HepG2 (cell line): Measurements from ENCODE around the gene SYNJ2. TPM values are rescaled to one million over a fixed set of nuclear protein-coding genes. Genes with fewer than 3 reads are reported as not detected.

Experiments
- ARID2 ChIP-seq: sonication (generic); formaldehyde crosslinking; IDR thresholded peaks from 2 replicates; pipeline ENCODE4 v1.8.1; 2022; ENCODE audit warnings: mild to moderate bottlenecking, missing genetic modification reagents, borderline replicate concordance
- CBX2 ChIP-seq, 2 experiments: fragments of 200-600 bp in 1 of 2; sonication (generic); formaldehyde crosslinking in 1 of 2; IDR thresholded peaks; 2 replicates each; pipeline versions ENCODE4 v1.7.0 to v1.8.1; 2018 to 2022; ENCODE audit warnings: low read depth in 2 of 2, low read length in 1 of 2, mild to moderate bottlenecking in 1 of 2, missing genetic modification reagents in 1 of 2
- ELF1 ChIP-seq: sonication (generic); formaldehyde crosslinking; IDR thresholded peaks from 2 replicates; pipeline ENCODE4 v1.4.0; 2020; ENCODE audit warnings: missing genetic modification reagents
- ELF3 ChIP-seq: IDR thresholded peaks from 2 replicates; pipeline ENCODE4 v1.6.1; 2016; ENCODE audit warnings: missing genetic modification reagents, missing compliant biosample characterization
- EZH2 ChIP-seq: conservative IDR thresholded peaks from 2 replicates; pipeline ENCODE4 v1.6.1; 2012; ENCODE audit warnings: mild to moderate bottlenecking, low read depth, low read length, moderate library complexity
- GABPB1 ChIP-seq: IDR thresholded peaks from 2 replicates; pipeline ENCODE4 v1.6.1; 2016; ENCODE audit warnings: mild to moderate bottlenecking, missing genetic modification reagents, moderate library complexity, missing compliant biosample characterization
- HOXA3 ChIP-seq: sonication (generic); formaldehyde crosslinking; IDR thresholded peaks from 2 replicates; pipeline ENCODE4 v1.5.0; 2020; ENCODE audit warnings: missing genetic modification reagents
- KLF16 ChIP-seq, 2 experiments: sonication (generic) in 1 of 2; formaldehyde crosslinking in 1 of 2; IDR thresholded peaks; 2 replicates each; pipeline versions ENCODE4 v1.6.1 to v1.8.0; 2016 to 2023; ENCODE audit warnings: missing genetic modification reagents in 2 of 2, missing compliant biosample characterization in 1 of 2
- NAIF1 ChIP-seq: sonication (generic); formaldehyde crosslinking; IDR thresholded peaks from 2 replicates; pipeline ENCODE4 v1.5.0; 2020; ENCODE audit warnings: mild to moderate bottlenecking, missing genetic modification reagents, borderline replicate concordance
- PAWR ChIP-seq: sonication (generic); formaldehyde crosslinking; IDR thresholded peaks from 2 replicates; pipeline ENCODE4 v1.4.0; 2020; ENCODE audit warnings: missing genetic modification reagents, mild to moderate bottlenecking, borderline replicate concordance
- RELA ChIP-seq: sonication (generic); formaldehyde crosslinking; IDR thresholded peaks from 2 replicates; pipeline ENCODE4 v1.4.0; 2020; ENCODE audit warnings: missing genetic modification reagents
- RNF2 ChIP-seq: fragments of 450-650 bp; conservative IDR thresholded peaks from 2 replicates; pipeline ENCODE4 v1.6.1; 2016; ENCODE audit warnings: low read depth
- SIN3B ChIP-seq: fragments of 150-350 bp; IDR thresholded peaks from 2 replicates; pipeline ENCODE4 v1.6.1; 2014; ENCODE audit warnings: low read length
- SP2 ChIP-seq: sonication (generic); formaldehyde crosslinking; IDR thresholded peaks from 2 replicates; pipeline ENCODE4 v1.5.1; 2020; ENCODE audit warnings: mild to moderate bottlenecking, missing genetic modification reagents
- TEAD3 ChIP-seq: optimal IDR thresholded peaks from 2 replicates; pipeline ENCODE3; 2016; ENCODE audit warnings: borderline replicate concordance
- YEATS4 ChIP-seq: sonication (generic); formaldehyde crosslinking; IDR thresholded peaks from 2 replicates; pipeline ENCODE4 v1.4.0; 2020; ENCODE audit warnings: missing genetic modification reagents, borderline replicate concordance
- ZBTB3 ChIP-seq: sonication (generic); formaldehyde crosslinking; IDR thresholded peaks from 2 replicates; pipeline ENCODE4 v1.4.0; 2020; ENCODE audit warnings: low read depth, mild to moderate bottlenecking, moderate library complexity, missing genetic modification reagents, borderline replicate concordance
- ZC3H4 ChIP-seq: sonication (generic); formaldehyde crosslinking; IDR thresholded peaks from 2 replicates; pipeline ENCODE4 v1.4.0; 2020; ENCODE audit warnings: missing genetic modification reagents, borderline replicate concordance
- ZNF292 ChIP-seq: sonication (generic); formaldehyde crosslinking; IDR thresholded peaks from 2 replicates; pipeline ENCODE4 v1.8.1; 2022; ENCODE audit warnings: mild to moderate bottlenecking, low read depth, missing genetic modification reagents, borderline replicate concordance
- ZNF296 ChIP-seq: sonication (generic); formaldehyde crosslinking; conservative IDR thresholded peaks from 2 replicates; pipeline ENCODE4 v1.5.0; 2020; ENCODE audit warnings: mild to moderate bottlenecking, missing genetic modification reagents
- ZNF441 ChIP-seq: sonication (generic); formaldehyde crosslinking; IDR thresholded peaks from 2 replicates; pipeline ENCODE4 v1.7.0; 2021; ENCODE audit warnings: missing genetic modification reagents, borderline replicate concordance
- ZNF674 ChIP-seq: sonication (generic); formaldehyde crosslinking; IDR thresholded peaks from 2 replicates; pipeline ENCODE4 v1.5.0; 2020; ENCODE audit warnings: low read depth, mild to moderate bottlenecking, missing genetic modification reagents
- ZNF75D ChIP-seq: sonication (generic); formaldehyde crosslinking; IDR thresholded peaks from 2 replicates; pipeline ENCODE4 v1.8.1; 2023; ENCODE audit warnings: missing genetic modification reagents, mild to moderate bottlenecking, borderline replicate concordance
- ZNF841 ChIP-seq: sonication (generic); formaldehyde crosslinking; IDR thresholded peaks from 2 replicates; pipeline ENCODE4 v1.8.1; 2023; ENCODE audit warnings: missing genetic modification reagents, borderline replicate concordance
- ZNF883 ChIP-seq: sonication (generic); formaldehyde crosslinking; IDR thresholded peaks from 2 replicates; pipeline ENCODE4 v1.5.1; 2020; ENCODE audit warnings: mild to moderate bottlenecking, missing genetic modification reagents; ENCODE audit errors: not compliant biosample characterization
- polyA plus RNA-seq, 8 experiments: library from polyadenylated mRNA; depleted of rRNA in 3 of 8; stranded (reverse) in 7 of 8; unstranded in 1 of 8; fragments of >200 nt; fragmentation: Illumina TruSeq in 4 of 8; extraction: Trizol in 4 of 8; gene quantifications; 2 replicates each; pipeline versions ENCODE4 v1.2.1 to v1.2.3, GENCODE V29; 2011 to 2016; ENCODE audit warnings: low read depth in 4 of 8, missing spikeins in 1 of 8, mixed read lengths in 1 of 8; ENCODE audit not compliant: insufficient read depth in 1 of 8
- total RNA-seq, 5 experiments: library from RNA; depleted of rRNA; stranded (reverse); fragments of >200 nt; fragmentation: Illumina TruSeq; extraction: Trizol; gene quantifications; 2 replicates each; pipeline ENCODE4 v1.2.3, GENCODE V29; 2016; ENCODE audit warnings: low read depth in 1 of 5
- TF ChIP-seq, protein P1 (sequence below): sonication (generic); formaldehyde crosslinking; IDR thresholded peaks from 2 replicates; pipeline ENCODE4 v1.4.0; 2020; ENCODE audit warnings: mild to moderate bottlenecking, missing genetic modification reagents, borderline replicate concordance
- TF ChIP-seq, protein P2 (sequence below): sonication (generic); formaldehyde crosslinking; IDR thresholded peaks from 2 replicates; pipeline ENCODE4 v1.4.0; 2020; ENCODE audit warnings: missing genetic modification reagents

SYNJ2 gene
- total and polyA plus RNA-seq, 2 of the 13 experiments (the other 11 are each of a cell fraction or from before 2014, with no cell fraction given), result 39.1 to 57.6 TPM

DNA sequence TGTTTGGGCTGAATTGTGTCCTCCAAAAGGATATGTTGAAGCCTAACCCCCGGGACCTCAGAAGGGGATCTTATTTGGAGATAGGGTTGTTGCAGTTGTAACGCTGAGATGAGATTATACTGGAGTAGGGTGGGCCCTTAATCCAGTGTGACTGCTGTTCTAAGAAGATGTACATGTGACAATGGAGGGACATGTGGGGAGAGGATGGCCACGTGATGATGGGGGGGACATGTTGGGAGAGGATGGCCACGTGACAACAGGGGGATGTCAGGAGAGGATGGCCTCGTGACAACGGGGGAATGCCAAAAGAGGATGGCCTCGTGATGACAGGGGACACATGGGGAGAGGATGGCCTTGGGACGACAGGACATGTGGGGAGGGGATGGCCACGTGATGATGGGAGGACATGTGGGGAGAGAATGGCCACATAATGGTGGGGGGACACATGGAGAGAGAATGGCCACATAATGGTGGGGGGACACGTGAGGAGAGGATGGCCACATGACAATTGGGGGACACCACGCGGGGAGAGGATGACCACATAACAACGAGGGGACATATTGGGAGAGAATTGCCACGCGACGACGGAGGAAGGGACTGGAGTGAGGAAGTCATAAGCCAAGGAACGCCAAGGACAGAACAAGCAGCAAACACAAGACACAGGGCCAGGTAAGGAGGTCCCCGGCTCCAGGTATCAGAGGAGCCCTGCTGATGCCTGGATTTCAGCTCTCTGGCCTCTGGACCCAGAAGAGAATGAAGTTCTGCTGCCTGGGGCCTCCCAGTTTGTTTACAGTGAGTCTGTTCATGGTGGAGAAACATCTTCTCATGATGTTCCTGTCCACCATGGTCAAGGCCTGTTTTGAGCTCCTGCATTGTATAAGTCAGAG lies 29.2 kb downstream of the SYNJ2 start (continued):
- TF ChIP-seq RELA (CRISPR knock-in tag), result no peak
- peak; percentile 89 to 95; a peak in 3 of 4 replicates for TF ChIP-seq KLF16 (CRISPR knock-in tag; IDR thresholded peaks at IDR 0.05)
- peak; percentile 89; the same call in 1 of the 2 replicates for TF ChIP-seq ARID2 (CRISPR knock-in tag)
- TF ChIP-seq SIN3B, result no peak
- no peak; the same call in none of the 2 replicates for TF ChIP-seq GABPB1 (CRISPR knock-in tag)
- TF ChIP-seq ZNF441, result peak; percentile 81
- TF ChIP-seq ZNF674, result 0 out of 2 replicates have a peak, but pooled peaks have one; percentile 56
- TF ChIP-seq CBX2 (IDR thresholded peaks at IDR 0.05; ENCODE audit: low read depth, low read length), result no peak
- TF ChIP-seq CBX2 (CRISPR knock-in tag; IDR thresholded peaks at IDR 0.05; ENCODE audit: low read depth), result no peak
- TF ChIP-seq RNF2, result peak; percentile 76; the same call in 1 of the 2 replicates
- peak; percentile 31; the same call in 1 of the 2 replicates for TF ChIP-seq HOXA3
- TF ChIP-seq ZNF292, result peak; percentile 74; the same call in 1 of the 2 replicates
- TF ChIP-seq YEATS4 (CRISPR knock-in tag), result no peak
- TF ChIP-seq, protein P1, sequence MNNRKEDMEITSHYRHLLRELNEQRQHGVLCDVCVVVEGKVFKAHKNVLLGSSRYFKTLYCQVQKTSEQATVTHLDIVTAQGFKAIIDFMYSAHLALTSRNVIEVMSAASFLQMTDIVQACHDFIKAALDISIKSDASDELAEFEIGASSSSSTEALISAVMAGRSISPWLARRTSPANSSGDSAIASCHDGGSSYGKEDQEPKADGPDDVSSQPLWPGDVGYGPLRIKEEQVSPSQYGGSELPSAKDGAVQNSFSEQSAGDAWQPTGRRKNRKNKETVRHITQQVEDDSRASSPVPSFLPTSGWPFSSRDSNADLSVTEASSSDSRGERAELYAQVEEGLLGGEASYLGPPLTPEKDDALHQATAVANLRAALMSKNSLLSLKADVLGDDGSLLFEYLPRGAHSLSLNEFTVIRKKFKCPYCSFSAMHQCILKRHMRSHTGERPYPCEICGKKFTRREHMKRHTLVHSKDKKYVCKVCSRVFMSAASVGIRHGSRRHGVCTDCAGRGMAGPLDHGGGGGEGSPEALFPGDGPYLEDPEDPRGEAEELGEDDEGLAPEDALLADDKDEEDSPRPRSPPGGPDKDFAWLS, result no peak
- peak; percentile 97 for TF ChIP-seq ZNF883 (CRISPR knock-in tag)
- no peak for TF ChIP-seq EZH2
- no peak; the same call in none of the 2 replicates for TF ChIP-seq ZNF296
- no peak for TF ChIP-seq ZNF75D (CRISPR knock-in tag)
- TF ChIP-seq ZNF841 (CRISPR knock-in tag), result no peak
- no peak for TF ChIP-seq SP2 (CRISPR knock-in tag)
- peak; percentile 89; the same call in 1 of the 2 replicates for TF ChIP-seq ZC3H4 (CRISPR knock-in tag)
- TF ChIP-seq ZBTB3 (CRISPR knock-in tag), result no peak
- TF ChIP-seq, protein P2, sequence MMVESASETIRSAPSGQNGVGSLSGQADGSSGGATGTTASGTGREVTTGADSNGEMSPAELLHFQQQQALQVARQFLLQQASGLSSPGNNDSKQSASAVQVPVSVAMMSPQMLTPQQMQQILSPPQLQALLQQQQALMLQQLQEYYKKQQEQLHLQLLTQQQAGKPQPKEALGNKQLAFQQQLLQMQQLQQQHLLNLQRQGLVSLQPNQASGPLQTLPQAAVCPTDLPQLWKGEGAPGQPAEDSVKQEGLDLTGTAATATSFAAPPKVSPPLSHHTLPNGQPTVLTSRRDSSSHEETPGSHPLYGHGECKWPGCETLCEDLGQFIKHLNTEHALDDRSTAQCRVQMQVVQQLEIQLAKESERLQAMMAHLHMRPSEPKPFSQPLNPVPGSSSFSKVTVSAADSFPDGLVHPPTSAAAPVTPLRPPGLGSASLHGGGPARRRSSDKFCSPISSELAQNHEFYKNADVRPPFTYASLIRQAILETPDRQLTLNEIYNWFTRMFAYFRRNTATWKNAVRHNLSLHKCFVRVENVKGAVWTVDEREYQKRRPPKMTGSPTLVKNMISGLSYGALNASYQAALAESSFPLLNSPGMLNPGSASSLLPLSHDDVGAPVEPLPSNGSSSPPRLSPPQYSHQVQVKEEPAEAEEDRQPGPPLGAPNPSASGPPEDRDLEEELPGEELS (CRISPR knock-in tag), result no peak
- peak; percentile 44; the same call in 1 of the 2 replicates for TF ChIP-seq ELF3 (CRISPR knock-in tag)
- TF ChIP-seq ELF1, result no peak
- TF ChIP-seq TEAD3 (CRISPR knock-in tag), result no peak
- TF ChIP-seq PAWR (CRISPR knock-in tag), result no peak
- peak; percentile 69; the same call in 1 of the 2 replicates for TF ChIP-seq NAIF1 (CRISPR knock-in tag)
